OCI-LY1 (cell line): ENCODE data around the gene CUX1.

Source experiments
- EZH2 ChIP-seq: fragments of 200-600 bp; sonication (generic), shearing (Covaris generic); IDR thresholded peaks from 2 replicates; pipeline ENCODE4 v1.8.0; 2017; ENCODE audit warnings: borderline replicate concordance, mixed run types, mild to moderate bottlenecking, antibody characterized with exemption, low read length, moderate library complexity, mixed read lengths
- TF ChIP-seq, protein P1 (sequence below): fragments of 200-600 bp; sonication (generic), shearing (Covaris generic); IDR thresholded peaks from 2 replicates; pipeline ENCODE4 v1.5.1; 2017; ENCODE audit warnings: mild to moderate bottlenecking, antibody characterized with exemption, low read length, moderate library complexity, mixed read lengths

GRCh38 chr7:101940830-101941229, 123.4 kb downstream of the CUX1 start:
- TF ChIP-seq, protein P1, sequence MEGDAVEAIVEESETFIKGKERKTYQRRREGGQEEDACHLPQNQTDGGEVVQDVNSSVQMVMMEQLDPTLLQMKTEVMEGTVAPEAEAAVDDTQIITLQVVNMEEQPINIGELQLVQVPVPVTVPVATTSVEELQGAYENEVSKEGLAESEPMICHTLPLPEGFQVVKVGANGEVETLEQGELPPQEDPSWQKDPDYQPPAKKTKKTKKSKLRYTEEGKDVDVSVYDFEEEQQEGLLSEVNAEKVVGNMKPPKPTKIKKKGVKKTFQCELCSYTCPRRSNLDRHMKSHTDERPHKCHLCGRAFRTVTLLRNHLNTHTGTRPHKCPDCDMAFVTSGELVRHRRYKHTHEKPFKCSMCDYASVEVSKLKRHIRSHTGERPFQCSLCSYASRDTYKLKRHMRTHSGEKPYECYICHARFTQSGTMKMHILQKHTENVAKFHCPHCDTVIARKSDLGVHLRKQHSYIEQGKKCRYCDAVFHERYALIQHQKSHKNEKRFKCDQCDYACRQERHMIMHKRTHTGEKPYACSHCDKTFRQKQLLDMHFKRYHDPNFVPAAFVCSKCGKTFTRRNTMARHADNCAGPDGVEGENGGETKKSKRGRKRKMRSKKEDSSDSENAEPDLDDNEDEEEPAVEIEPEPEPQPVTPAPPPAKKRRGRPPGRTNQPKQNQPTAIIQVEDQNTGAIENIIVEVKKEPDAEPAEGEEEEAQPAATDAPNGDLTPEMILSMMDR, result no peak
- no peak for TF ChIP-seq EZH2
